HFFc6 (cell line): ENCODE data around the gene TREX2. TPM values are rescaled to one million over a fixed set of nuclear protein-coding genes. Genes with fewer than 3 reads are reported as not detected.
A peak's percentile ranks its signal among the peaks of the same experiment; 100 is the strongest.

Experiments
- DNase-seq: peaks from one replicate; pipeline ENCODE4 v3.0.0-alpha.2; 2018
- H3K27ac Mint-ChIP-seq: 2 replicates; pipeline ENCODE4 v1.8.0; 2020; ENCODE audit warnings: mild to moderate bottlenecking, mixed read lengths
- H3K27me3 Mint-ChIP-seq: 2 replicates; pipeline ENCODE4 v1.8.0; 2021; ENCODE audit warnings: mild to moderate bottlenecking, moderate library complexity, mixed read lengths; ENCODE audit not compliant: insufficient read depth
- H3K36me3 Mint-ChIP-seq: 2 replicates; pipeline ENCODE4 v1.8.0; 2021; ENCODE audit warnings: low read depth, mixed read lengths
- H3K4me1 Mint-ChIP-seq: 2 replicates; pipeline ENCODE4 v1.8.0; 2020; ENCODE audit warnings: low read depth, mixed read lengths
- H3K4me3 Mint-ChIP-seq: 2 replicates; pipeline ENCODE4 v1.8.0; 2020; ENCODE audit warnings: mild to moderate bottlenecking, moderate library complexity, mixed read lengths
- H3K9me3 Mint-ChIP-seq: 2 replicates; pipeline ENCODE4 v1.8.0; 2020; ENCODE audit warnings: mild to moderate bottlenecking, mixed read lengths
- CTCF ChIP-seq: fragments of 200-600 bp; sonication (generic); IDR thresholded peaks from 2 replicates; pipeline ENCODE4 v1.5.0; 2021; ENCODE audit warnings: antibody characterized with exemption, mild to moderate bottlenecking
- total RNA-seq, 6 experiments: library from RNA; stranded (reverse); fragmentation: NEBNext Ultra II Directional; extraction: Animal tissue kit (Norgen Biotek cat#: 25700); gene quantifications; 2 replicates in 1 of 6; 3 replicates in 5 of 6; pipeline ENCODE4 v1.2.3, GENCODE V29; 2021

TREX2 gene
- total RNA-seq, 6 experiments from 2014 or later: 0.33 to 0.99 (median 0.69) TPM

GRCh38 chrX:153492543-153492942, 46.7 kb upstream of the TREX2 start:
- DNase-seq: no peak
- TF ChIP-seq CTCF: no peak
- H3K4me1 Mint-ChIP-seq: peaks cover 11% of the 10 kb centered on the region
- no peaks in the 10 kb centered on the region for H3K36me3 Mint-ChIP-seq
- no peaks in the 10 kb centered on the region for H3K9me3 Mint-ChIP-seq
- peaks cover 2% of the 10 kb centered on the region; the same call in 1 of the 2 replicates for H3K27me3 Mint-ChIP-seq
- H3K4me3 Mint-ChIP-seq: no peak overlapping the region
- no peak overlapping the region for H3K27ac Mint-ChIP-seq

GRCh38 chrX:153491918-153492317, 46.1 kb upstream of the TREX2 start:
- no peak for DNase-seq
- no peak for TF ChIP-seq CTCF
- Mint-ChIP-seq H3K4me1 (peaks cover 11% of the 10 kb centered on the region), H3K36me3 (no peaks in the 10 kb centered on the region), H3K9me3 (no peaks in the 10 kb centered on the region), H3K4me3 (no peak overlapping the region), H3K27ac (no peak overlapping the region), H3K27me3 (peaks cover 2% of the 10 kb centered on the region; the same call in 1 of the 2 replicates)

DNA sequence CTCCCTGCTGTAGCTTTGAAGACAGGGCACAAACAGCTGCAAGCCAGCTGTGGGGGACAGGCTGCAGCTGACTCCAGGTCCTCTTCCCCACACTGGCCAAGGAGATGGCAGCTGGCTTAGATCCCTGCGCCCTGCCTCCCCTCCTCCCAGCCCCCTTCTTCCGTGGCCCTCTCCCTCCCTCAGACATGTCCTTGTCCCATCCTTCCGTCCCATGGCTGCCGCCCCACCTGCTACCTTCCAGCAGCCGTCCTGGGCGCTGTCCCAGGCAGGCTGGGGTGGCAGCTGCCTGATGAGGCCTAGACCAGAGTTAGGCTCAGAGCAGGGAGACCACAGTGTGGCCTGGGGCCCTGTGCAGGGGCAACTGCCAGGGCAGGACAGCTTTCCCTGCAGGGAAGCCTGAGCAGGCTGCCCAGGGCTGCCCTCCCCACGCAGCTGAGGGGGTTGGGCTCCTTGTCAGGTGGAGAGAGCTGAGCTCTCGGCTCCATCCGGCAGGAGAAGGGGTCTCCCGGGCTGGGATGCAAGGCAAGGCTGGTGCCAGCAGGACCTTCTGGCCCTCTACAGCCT, 45.6 kb upstream of the TREX2 start:
- H3K36me3 Mint-ChIP-seq: no peaks in the 10 kb centered on the region
- no peaks in the 10 kb centered on the region for H3K9me3 Mint-ChIP-seq
- H3K4me1 Mint-ChIP-seq: peaks cover 11% of the 10 kb centered on the region
- H3K4me3 Mint-ChIP-seq: no peak overlapping the region
- H3K27ac Mint-ChIP-seq: no peak overlapping the region
- no peak for DNase-seq
- TF ChIP-seq CTCF: no peak
- peaks cover 2% of the 10 kb centered on the region; the same call in 1 of the 2 replicates for H3K27me3 Mint-ChIP-seq

DNA sequence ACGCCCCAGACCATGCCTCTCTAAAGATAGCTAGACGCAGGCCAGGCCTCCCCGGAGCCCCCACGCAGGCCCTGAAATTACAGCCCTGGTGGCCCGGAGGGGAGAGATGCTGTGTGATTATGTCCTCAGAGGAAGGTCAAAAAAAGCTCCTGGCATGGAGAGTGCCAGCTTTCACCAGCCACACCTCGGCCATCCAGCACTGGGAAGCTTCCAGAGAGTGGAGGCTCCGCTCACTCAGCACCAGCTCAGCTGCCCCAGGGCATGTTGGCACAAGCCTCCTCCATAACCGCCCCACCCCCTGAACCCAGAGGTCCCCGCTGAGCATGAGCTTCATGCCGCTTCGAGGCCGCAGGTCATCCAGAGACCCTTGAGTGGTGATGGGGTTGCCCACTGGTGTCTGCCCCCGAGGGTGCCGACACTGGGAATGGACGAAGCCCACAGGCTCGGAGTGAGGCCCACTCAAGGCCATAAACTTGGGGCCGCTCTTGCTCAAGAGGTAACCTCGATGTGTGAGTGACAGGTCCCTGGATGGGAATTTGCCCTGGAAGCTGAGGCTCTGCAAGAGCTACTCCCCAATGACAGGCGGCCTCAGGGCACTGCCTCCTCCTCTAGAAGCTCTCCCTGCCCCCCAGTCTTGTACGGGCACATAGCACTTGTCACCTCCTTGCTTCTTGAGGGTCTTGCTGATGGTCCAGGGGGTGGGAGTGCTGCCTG, 44.5 kb upstream of the TREX2 start:
- DNase-seq: no peak
- no peak for TF ChIP-seq CTCF
- H3K4me3 Mint-ChIP-seq: no peak overlapping the region
- no peaks in the 10 kb centered on the region for H3K36me3 Mint-ChIP-seq
- H3K27me3 Mint-ChIP-seq: peaks cover 2% of the 10 kb centered on the region; the same call in 1 of the 2 replicates
- peaks cover 11% of the 10 kb centered on the region for H3K4me1 Mint-ChIP-seq
- H3K9me3 Mint-ChIP-seq: no peaks in the 10 kb centered on the region
- H3K27ac Mint-ChIP-seq: no peak overlapping the region

- peak overlapping the region; percentile 60; the same call in 1 of the 2 replicates for H3K27ac Mint-ChIP-seq
- no peaks in the 10 kb centered on the region; the same call in none of the 2 replicates for H3K4me1 Mint-ChIP-seq
- no peak for TF ChIP-seq CTCF
- H3K36me3 Mint-ChIP-seq: no peaks in the 10 kb centered on the region
- no peak for DNase-seq
- H3K27me3 Mint-ChIP-seq: no peaks in the 10 kb centered on the region
- no peaks in the 10 kb centered on the region for H3K9me3 Mint-ChIP-seq
- H3K4me3 Mint-ChIP-seq: no peak overlapping the region
These were observed 42.5 kb upstream of the TREX2 start for GRCh38 chrX:153488231-153488914.
